K562 (cell line): ENCODE measurements around the gene COL16A1. TPM values are rescaled to one million over a fixed set of nuclear protein-coding genes. Genes with fewer than 3 reads are reported as not detected.

Experiments
- NFRKB ChIP-seq: fragments of 450-650 bp; IDR thresholded peaks from 2 replicates; pipeline ENCODE4 v1.6.1; 2016; ENCODE audit warnings: low read depth
- SREBF2 ChIP-seq: sonication (generic); formaldehyde crosslinking; IDR thresholded peaks from 2 replicates; pipeline ENCODE4 v1.4.0; 2020; ENCODE audit warnings: mild to moderate bottlenecking, missing genetic modification reagents
- STAG1 ChIP-seq: sonication (generic); formaldehyde crosslinking; IDR thresholded peaks from 2 replicates; pipeline ENCODE4 v1.5.0; 2020; ENCODE audit warnings: missing genetic modification reagents, borderline replicate concordance
- TAL1 ChIP-seq: fragments of 450-650 bp; IDR thresholded peaks from 2 replicates; pipeline ENCODE4 v1.6.1; 2016; ENCODE audit warnings: mild to moderate bottlenecking
- TCF7L2 ChIP-seq: fragments of 150-350 bp; IDR thresholded peaks from 2 replicates; pipeline ENCODE4 v1.6.1; 2016; ENCODE audit warnings: low read depth, mild to moderate bottlenecking, low read length, moderate library complexity
- ZNF707 ChIP-seq: fragments of 250-450 bp; sonication (Bioruptor Pico); conservative IDR thresholded peaks from 2 replicates; pipeline ENCODE4 v1.8.0; 2022; ENCODE audit warnings: inconsistent platforms, mild to moderate bottlenecking, moderate library complexity
- polyA plus RNA-seq, 8 experiments: library from polyadenylated mRNA; depleted of rRNA in 4 of 8; stranded (reverse) in 5 of 8; unstranded in 3 of 8; fragments of >200 nt; fragmentation: Nextera tagmentation in 2 of 8; fragmentation: Illumina TruSeq in 1 of 8; extraction: Ambion mirVana in 2 of 8; extraction: Trizol in 1 of 8; gene quantifications; 2 replicates each; pipeline versions ENCODE4 v1.2.1 to v1.2.3, GENCODE V29; 2011 to 2014; ENCODE audit warnings: inconsistent platforms in 1 of 8, missing spikeins in 1 of 8
- total RNA-seq, 7 experiments: library from RNA; depleted of rRNA in 6 of 7; stranded (reverse); fragments of >200 nt in 6 of 7; fragmentation: Illumina TruSeq in 2 of 7; extraction: Trizol in 2 of 7; gene quantifications; 2 replicates each; pipeline versions ENCODE4 v1.2.1 to v1.2.3, GENCODE V29; 2011 to 2021; ENCODE audit warnings: low replicate concordance in 1 of 7
- TF ChIP-seq, protein P1 (sequence below): fragments of 450-650 bp; conservative IDR thresholded peaks from 2 replicates; pipeline ENCODE4 v1.6.1; 2016; ENCODE audit warnings: missing genetic modification characterization, low read depth, mild to moderate bottlenecking, control low read depth, missing compliant biosample characterization
- TF ChIP-seq, protein P2 (sequence below): fragments of 250-450 bp; sonication (Bioruptor Pico); IDR thresholded peaks from 2 replicates; pipeline ENCODE4 v1.4.0; 2020
- TF ChIP-seq, protein P3 (sequence below): fragments of 250-450 bp; sonication (Bioruptor Pico); IDR thresholded peaks from 2 replicates; pipeline ENCODE4 v1.5.0; 2021
- TF ChIP-seq, protein P4 (sequence below), 2 experiments: fragments of 200-800 bp in 1 of 2; sonication (Bioruptor generic) in 1 of 2; sonication (generic) in 1 of 2; formaldehyde crosslinking in 1 of 2; IDR thresholded peaks in 1 of 2; conservative IDR thresholded peaks in 1 of 2; 2 replicates each; pipeline versions ENCODE4 v1.5.0 to v1.6.1; 2016 to 2020; ENCODE audit warnings: missing compliant biosample characterization in 1 of 2, missing genetic modification characterization in 1 of 2, missing genetic modification reagents in 1 of 2

Gene COL16A1
- total and polyA plus RNA-seq, 9 of the 15 experiments (the other 6 are each of a cell fraction or from before 2014, with no cell fraction given): 0.11 to 0.60 (median 0.11) TPM; not detected in 6

DNA sequence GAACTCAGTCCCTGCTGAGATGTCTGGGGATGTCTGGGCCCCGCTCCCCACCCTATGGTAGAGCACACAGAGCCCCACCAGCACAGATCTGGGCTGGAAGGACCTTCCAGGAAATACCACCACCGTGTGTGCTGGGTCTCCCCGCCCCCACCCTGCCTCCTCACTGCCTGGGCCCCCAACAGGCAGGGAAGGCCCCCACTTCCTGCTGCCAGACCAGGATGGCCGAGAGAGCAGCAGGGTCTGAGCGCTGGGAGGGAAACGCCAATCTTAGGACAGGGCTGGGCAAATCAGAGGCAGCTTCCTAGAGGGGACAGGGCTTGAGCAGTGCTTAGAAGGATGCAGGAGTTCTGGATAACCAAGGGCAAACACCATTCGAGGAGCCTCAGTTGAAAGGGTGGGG, 48.4 kb upstream of the COL16A1 start (continued):
- TF ChIP-seq, protein P1, sequence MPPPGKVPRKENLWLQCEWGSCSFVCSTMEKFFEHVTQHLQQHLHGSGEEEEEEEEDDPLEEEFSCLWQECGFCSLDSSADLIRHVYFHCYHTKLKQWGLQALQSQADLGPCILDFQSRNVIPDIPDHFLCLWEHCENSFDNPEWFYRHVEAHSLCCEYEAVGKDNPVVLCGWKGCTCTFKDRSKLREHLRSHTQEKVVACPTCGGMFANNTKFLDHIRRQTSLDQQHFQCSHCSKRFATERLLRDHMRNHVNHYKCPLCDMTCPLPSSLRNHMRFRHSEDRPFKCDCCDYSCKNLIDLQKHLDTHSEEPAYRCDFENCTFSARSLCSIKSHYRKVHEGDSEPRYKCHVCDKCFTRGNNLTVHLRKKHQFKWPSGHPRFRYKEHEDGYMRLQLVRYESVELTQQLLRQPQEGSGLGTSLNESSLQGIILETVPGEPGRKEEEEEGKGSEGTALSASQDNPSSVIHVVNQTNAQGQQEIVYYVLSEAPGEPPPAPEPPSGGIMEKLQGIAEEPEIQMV (tag): no peak
- TF ChIP-seq TAL1 (no peak), SREBF2 (CRISPR knock-in tag) (no peak), ZNF707 (CRISPR knock-in tag) (no peak), NFRKB (no peak), TCF7L2 (no peak), STAG1 (CRISPR knock-in tag) (no peak)
- TF ChIP-seq, protein P2, sequence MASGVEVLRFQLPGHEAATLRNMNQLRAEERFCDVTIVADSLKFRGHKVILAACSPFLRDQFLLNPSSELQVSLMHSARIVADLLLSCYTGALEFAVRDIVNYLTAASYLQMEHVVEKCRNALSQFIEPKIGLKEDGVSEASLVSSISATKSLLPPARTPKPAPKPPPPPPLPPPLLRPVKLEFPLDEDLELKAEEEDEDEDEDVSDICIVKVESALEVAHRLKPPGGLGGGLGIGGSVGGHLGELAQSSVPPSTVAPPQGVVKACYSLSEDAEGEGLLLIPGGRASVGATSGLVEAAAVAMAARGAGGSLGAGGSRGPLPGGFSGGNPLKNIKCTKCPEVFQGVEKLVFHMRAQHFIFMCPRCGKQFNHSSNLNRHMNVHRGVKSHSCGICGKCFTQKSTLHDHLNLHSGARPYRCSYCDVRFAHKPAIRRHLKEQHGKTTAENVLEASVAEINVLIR (CRISPR knock-in tag): no peak
- TF ChIP-seq, protein P3, sequence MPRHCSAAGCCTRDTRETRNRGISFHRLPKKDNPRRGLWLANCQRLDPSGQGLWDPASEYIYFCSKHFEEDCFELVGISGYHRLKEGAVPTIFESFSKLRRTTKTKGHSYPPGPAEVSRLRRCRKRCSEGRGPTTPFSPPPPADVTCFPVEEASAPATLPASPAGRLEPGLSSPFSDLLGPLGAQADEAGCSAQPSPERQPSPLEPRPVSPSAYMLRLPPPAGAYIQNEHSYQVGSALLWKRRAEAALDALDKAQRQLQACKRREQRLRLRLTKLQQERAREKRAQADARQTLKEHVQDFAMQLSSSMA (CRISPR knock-in tag): no peak
- TF ChIP-seq, protein P4, sequence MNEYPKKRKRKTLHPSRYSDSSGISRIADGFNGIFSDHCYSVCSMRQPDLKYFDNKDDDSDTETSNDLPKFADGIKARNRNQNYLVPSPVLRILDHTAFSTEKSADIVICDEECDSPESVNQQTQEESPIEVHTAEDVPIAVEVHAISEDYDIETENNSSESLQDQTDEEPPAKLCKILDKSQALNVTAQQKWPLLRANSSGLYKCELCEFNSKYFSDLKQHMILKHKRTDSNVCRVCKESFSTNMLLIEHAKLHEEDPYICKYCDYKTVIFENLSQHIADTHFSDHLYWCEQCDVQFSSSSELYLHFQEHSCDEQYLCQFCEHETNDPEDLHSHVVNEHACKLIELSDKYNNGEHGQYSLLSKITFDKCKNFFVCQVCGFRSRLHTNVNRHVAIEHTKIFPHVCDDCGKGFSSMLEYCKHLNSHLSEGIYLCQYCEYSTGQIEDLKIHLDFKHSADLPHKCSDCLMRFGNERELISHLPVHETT (CRISPR knock-in tag; conservative IDR thresholded peaks at IDR 0.05 in 1 of 2, IDR thresholded peaks at IDR 0.05 in 1 of 2): no peak
